ENCODE measurements around the gene RAB40C. TPM values are rescaled to one million over a fixed set of nuclear protein-coding genes. Genes with fewer than 3 reads are reported as not detected.

Gene RAB40C
- total and polyA plus RNA-seq, 9 of the 15 experiments (the other 6 are each of a cell fraction or from before 2014, with no cell fraction given), result 0.17 to 23.4 (median 8.7) TPM

DNA sequence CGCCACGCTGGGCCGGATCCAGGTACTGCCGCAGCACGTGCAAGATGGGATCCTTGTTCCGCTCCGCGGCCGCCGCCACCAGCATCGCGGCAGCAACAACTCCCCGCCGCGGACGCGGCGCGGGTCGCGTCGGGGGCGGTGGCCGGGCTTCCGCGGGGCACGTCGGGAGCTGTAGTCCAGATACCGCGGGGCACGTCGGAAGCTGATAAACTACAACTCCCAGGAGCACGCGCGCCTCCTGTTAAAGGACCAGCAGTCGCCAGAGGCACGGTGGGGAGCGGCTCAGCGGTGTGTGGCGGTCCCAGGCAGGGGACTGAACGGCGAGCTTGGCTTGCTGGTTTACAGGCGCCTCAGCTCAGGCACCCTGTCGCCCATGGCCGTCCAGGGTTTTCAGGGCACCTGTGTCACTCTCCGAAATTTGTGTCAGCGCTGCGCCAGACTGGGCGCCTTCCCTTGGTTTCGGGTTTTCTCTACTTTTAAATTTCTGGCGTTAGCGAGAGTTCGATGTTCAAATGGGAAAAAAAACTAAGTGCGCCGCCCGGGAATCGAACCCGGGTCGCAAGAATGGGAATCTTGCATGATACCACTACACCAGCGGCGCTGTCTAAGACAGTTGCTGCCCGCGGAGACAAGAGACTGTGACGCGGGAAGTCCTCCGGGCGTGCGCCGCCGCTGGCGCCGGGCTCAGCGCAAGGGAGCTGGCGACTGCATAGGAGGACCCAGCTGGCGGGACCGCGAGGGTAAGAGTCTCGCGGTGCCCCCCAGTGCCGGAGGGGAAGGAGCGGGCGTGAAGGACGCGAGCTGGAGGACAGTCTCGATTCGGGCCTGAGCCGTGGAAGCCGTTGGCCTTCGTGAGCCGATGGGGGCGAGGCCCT is 46.6 kb downstream of the RAB40C start, which contains the start of gene METTL26 (continued):
- TF ChIP-seq, protein P1, sequence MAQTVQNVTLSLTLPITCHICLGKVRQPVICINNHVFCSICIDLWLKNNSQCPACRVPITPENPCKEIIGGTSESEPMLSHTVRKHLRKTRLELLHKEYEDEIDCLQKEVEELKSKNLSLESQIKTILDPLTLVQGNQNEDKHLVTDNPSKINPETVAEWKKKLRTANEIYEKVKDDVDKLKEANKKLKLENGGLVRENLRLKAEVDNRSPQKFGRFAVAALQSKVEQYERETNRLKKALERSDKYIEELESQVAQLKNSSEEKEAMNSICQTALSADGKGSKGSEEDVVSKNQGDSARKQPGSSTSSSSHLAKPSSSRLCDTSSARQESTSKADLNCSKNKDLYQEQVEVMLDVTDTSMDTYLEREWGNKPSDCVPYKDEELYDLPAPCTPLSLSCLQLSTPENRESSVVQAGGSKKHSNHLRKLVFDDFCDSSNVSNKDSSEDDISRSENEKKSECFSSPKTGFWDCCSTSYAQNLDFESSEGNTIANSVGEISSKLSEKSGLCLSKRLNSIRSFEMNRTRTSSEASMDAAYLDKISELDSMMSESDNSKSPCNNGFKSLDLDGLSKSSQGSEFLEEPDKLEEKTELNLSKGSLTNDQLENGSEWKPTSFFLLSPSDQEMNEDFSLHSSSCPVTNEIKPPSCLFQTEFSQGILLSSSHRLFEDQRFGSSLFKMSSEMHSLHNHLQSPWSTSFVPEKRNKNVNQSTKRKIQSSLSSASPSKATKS (CRISPR knock-in tag; IDR thresholded peaks at IDR 0.05), result no peak
- TF ChIP-seq HNRNPLL (IDR thresholded peaks at IDR 0.05; ENCODE audit: low read depth, low read length, poor library complexity, severe bottlenecking) (peak; percentile 72), KLF16 (IDR thresholded peaks at IDR 0.05) (no peak), HEY1 (CRISPR knock-in tag; IDR thresholded peaks at IDR 0.05; ENCODE audit: borderline replicate concordance) (no peak), ZNF41 (CRISPR knock-in tag; conservative IDR thresholded peaks at IDR 0.05) (no peak), KHSRP (IDR thresholded peaks at IDR 0.05) (no peak), CBFB (CRISPR knock-in tag; IDR thresholded peaks at IDR 0.05) (no peak; the same call in 1 of the 2 replicates), MEF2D (tag; conservative IDR thresholded peaks at IDR 0.05; ENCODE audit: low read depth) (no peak), TAF7 (tag; IDR thresholded peaks at IDR 0.05) (no peak), ZNF121 (CRISPR knock-in tag; conservative IDR thresholded peaks at IDR 0.05) (no peak), XRCC5 (IDR thresholded peaks at IDR 0.05; ENCODE audit: low read depth, low read length) (peak; percentile 87), TAF9B (IDR thresholded peaks at IDR 0.05; ENCODE audit: partially characterized antibody) (no peak), ZZZ3 (IDR thresholded peaks at IDR 0.05) (no peak), ZNF707 (CRISPR knock-in tag; conservative IDR thresholded peaks at IDR 0.05) (no peak), CREM (IDR thresholded peaks at IDR 0.05; ENCODE audit: low read depth) (peak; percentile 90), ZNF24 (IDR thresholded peaks at IDR 0.05) (no peak; the same call in 1 of the 2 replicates), SAFB2 (IDR thresholded peaks at IDR 0.05; ENCODE audit: borderline replicate concordance, low read depth, low read length, severe bottlenecking) (no peak), EWSR1 (IDR thresholded peaks at IDR 0.05; ENCODE audit: borderline replicate concordance, low read depth, partially characterized antibody) (no peak), E2F8 (IDR thresholded peaks at IDR 0.05; ENCODE audit: low read depth, partially characterized antibody) (peak; percentile 56), TBL1XR1 (IDR thresholded peaks at IDR 0.05; ENCODE audit: low read length in 2 of 2) (peak in 1 of 2 experiments; percentile 95; a peak in 3 of 4 replicates)
- TF ChIP-seq, protein P2, sequence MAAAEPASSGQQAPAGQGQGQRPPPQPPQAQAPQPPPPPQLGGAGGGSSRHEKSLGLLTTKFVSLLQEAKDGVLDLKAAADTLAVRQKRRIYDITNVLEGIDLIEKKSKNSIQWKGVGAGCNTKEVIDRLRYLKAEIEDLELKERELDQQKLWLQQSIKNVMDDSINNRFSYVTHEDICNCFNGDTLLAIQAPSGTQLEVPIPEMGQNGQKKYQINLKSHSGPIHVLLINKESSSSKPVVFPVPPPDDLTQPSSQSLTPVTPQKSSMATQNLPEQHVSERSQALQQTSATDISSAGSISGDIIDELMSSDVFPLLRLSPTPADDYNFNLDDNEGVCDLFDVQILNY (CRISPR knock-in tag; IDR thresholded peaks at IDR 0.05), result peak; percentile 70; the same call in 1 of the 2 replicates
- TF ChIP-seq, protein P3, sequence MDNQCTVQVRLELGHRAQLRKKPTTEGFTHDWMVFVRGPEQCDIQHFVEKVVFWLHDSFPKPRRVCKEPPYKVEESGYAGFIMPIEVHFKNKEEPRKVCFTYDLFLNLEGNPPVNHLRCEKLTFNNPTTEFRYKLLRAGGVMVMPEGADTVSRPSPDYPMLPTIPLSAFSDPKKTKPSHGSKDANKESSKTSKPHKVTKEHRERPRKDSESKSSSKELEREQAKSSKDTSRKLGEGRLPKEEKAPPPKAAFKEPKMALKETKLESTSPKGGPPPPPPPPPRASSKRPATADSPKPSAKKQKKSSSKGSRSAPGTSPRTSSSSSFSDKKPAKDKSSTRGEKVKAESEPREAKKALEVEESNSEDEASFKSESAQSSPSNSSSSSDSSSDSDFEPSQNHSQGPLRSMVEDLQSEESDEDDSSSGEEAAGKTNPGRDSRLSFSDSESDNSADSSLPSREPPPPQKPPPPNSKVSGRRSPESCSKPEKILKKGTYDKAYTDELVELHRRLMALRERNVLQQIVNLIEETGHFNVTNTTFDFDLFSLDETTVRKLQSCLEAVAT (IDR thresholded peaks at IDR 0.05), result no peak
